PC-3 (cell line): ENCODE results near the gene HNRNPAB.

Experiments
- CTCF ChIP-seq: fragments of 300-600 bp; sonication (generic); conservative IDR thresholded peaks from 2 replicates; pipeline ENCODE4 v1.5.1; 2017; ENCODE audit warnings: antibody characterized with exemption, low read depth, mild to moderate bottlenecking, low read length
- EZH2 ChIP-seq: fragments of 300-600 bp; sonication (generic); IDR thresholded peaks from one replicate; pipeline ENCODE4 v1.6.1; 2017; ENCODE audit warnings: antibody characterized with exemption, mild to moderate bottlenecking, low read length; ENCODE audit not compliant: unreplicated experiment
- EZH2phosphoT487 ChIP-seq: fragments of 300-600 bp; sonication (generic); IDR thresholded peaks from 2 replicates; pipeline ENCODE4 v1.6.1; 2018; ENCODE audit warnings: mild to moderate bottlenecking, antibody characterized with exemption, low read length, borderline replicate concordance

- TF ChIP-seq EZH2 (no peak), CTCF (no peak), EZH2phosphoT487 (no peak)
Observed at GRCh38 chr5:178204182-178204934, at the start of gene HNRNPAB.
